Stomach smooth muscle (tissue), 2 donors: Measurements from ENCODE around the gene ERCC6.

Experiments used
- H3K27ac ChIP-seq: one replicate; pipeline ENCODE4 v1.7.0; 2013; ENCODE audit warnings: mild to moderate bottlenecking, low read length, inconsistent platforms
- H3K27me3 ChIP-seq, 2 donors: one replicate each; pipeline ENCODE4 v1.7.0; 2013; ENCODE audit warnings: low read length in 2 of 2; ENCODE audit not compliant: insufficient read depth in 2 of 2, control insufficient read depth in 1 of 2
- H3K36me3 ChIP-seq, 2 donors: one replicate each; pipeline ENCODE4 v1.7.0; 2013; ENCODE audit warnings: low read length in 2 of 2; ENCODE audit not compliant: control insufficient read depth in 2 of 2, insufficient read depth in 2 of 2
- H3K4me1 ChIP-seq: one replicate; pipeline ENCODE4 v1.7.0; 2013; ENCODE audit warnings: low read length; ENCODE audit not compliant: control insufficient read depth, insufficient read depth
- H3K4me3 ChIP-seq, 2 donors: one replicate each; pipeline ENCODE4 v1.7.0; 2013; ENCODE audit warnings: low read length in 2 of 2
- H3K9ac ChIP-seq, 2 donors: one replicate each; pipeline ENCODE4 v1.7.0; 2013; ENCODE audit warnings: low read length in 2 of 2, mild to moderate bottlenecking in 1 of 2
- H3K9me3 ChIP-seq, 2 donors: one replicate each; pipeline ENCODE4 v1.7.0; 2013; ENCODE audit warnings: low read length in 2 of 2; ENCODE audit not compliant: control insufficient read depth in 2 of 2
- donor health status: healthy.
- donor health status: Pancreatic carcinoma.

Gene ERCC6

GRCh38 chr10:49512121-49512809, 26.7 kb downstream of the ERCC6 start:
- Histone ChIP-seq H3K4me3 (no peak overlapping the region), H3K36me3 (peaks cover 3 to 11% of the 10 kb centered on the region in 2 donors), H3K4me1 (peaks cover 4% of the 10 kb centered on the region), H3K9ac (no peak overlapping the region), H3K9me3 (no peaks in the 10 kb centered on the region), H3K27ac (no peak overlapping the region), H3K27me3 (no peaks in the 10 kb centered on the region)

- H3K4me1 ChIP-seq, result peaks cover 4% of the 10 kb centered on the region
- no peak overlapping the region for H3K4me3 ChIP-seq
- no peaks in the 10 kb centered on the region for H3K9me3 ChIP-seq
- no peaks in the 10 kb centered on the region for H3K27me3 ChIP-seq
- H3K36me3 ChIP-seq, result no peaks in the 10 kb centered on the region
- no peak overlapping the region for H3K9ac ChIP-seq
- no peak overlapping the region for H3K27ac ChIP-seq
These were observed 29.1 kb downstream of the ERCC6 start for GRCh38 chr10:49509771-49510303.

DNA sequence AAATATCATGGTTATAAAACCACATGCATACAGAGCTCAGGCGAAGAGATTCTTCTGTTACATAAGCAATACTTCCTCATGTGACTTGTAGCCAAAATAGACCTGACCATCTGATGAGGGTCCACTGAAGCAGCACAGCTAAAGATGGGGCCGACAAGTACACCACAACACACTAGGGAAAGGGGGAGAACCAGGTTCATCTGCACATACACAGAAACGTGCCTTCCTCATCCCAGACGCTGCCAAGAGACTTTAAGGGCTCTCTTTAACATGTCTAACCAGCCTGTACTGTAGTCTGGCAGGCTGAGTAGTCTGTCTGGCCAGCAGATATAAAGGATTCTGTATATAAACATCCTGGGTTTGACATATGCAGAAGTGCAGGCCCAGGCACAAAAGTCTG, 30.3 kb downstream of the ERCC6 start:
- Histone ChIP-seq H3K9ac (no peak overlapping the region), H3K36me3 (no peaks in the 10 kb centered on the region), H3K4me1 (peaks cover 4% of the 10 kb centered on the region), H3K27ac (no peak overlapping the region), H3K9me3 (no peaks in the 10 kb centered on the region), H3K27me3 (no peaks in the 10 kb centered on the region), H3K4me3 (no peak overlapping the region)

- no peak overlapping the region for H3K4me3 ChIP-seq
- H3K4me1 ChIP-seq, result peaks cover 4% of the 10 kb centered on the region
- no peaks in the 10 kb centered on the region for H3K27me3 ChIP-seq
- no peaks in the 10 kb centered on the region for H3K9me3 ChIP-seq
- no peaks in the 10 kb centered on the region for H3K36me3 ChIP-seq
- no peak overlapping the region for H3K9ac ChIP-seq
- H3K27ac ChIP-seq, result no peak overlapping the region
These were observed 30.7 kb downstream of the ERCC6 start for GRCh38 chr10:49508249-49508648.

DNA sequence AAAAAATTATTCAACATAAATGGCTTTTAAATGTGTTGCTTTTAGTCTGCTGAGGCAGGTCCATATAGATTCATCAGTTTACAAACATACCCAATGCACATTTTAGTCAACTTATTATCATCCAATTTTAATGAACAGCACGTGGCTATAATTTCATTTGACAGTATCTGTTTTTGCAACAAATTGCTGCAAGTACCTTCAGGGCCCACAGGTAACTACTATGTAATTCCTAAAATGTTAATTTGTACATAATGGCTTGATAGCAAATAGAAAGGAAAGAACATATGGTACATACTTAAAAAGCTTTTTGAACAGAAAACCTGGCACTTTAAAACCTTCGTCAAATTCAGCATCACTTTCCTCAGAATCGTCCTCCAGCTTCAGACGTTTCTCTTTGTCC, 33.3 kb downstream of the ERCC6 start:
- Histone ChIP-seq H3K4me3 (no peak overlapping the region), H3K9ac (no peak overlapping the region), H3K9me3 (no peaks in the 10 kb centered on the region), H3K4me1 (peaks cover 4% of the 10 kb centered on the region), H3K27ac (no peak overlapping the region), H3K36me3 (no peaks in the 10 kb centered on the region), H3K27me3 (no peaks in the 10 kb centered on the region)

- peaks cover 0 to 5% of the 10 kb centered on the region in 2 donors for H3K36me3 ChIP-seq
- peaks cover 4% of the 10 kb centered on the region for H3K4me1 ChIP-seq
- H3K4me3 ChIP-seq, result no peak overlapping the region
- H3K27ac ChIP-seq, result no peak overlapping the region
- H3K9me3 ChIP-seq, result no peaks in the 10 kb centered on the region
- H3K27me3 ChIP-seq, result no peaks in the 10 kb centered on the region
- H3K9ac ChIP-seq, result no peak overlapping the region
These were observed 33.8 kb downstream of the ERCC6 start for GRCh38 chr10:49505076-49505475.

DNA sequence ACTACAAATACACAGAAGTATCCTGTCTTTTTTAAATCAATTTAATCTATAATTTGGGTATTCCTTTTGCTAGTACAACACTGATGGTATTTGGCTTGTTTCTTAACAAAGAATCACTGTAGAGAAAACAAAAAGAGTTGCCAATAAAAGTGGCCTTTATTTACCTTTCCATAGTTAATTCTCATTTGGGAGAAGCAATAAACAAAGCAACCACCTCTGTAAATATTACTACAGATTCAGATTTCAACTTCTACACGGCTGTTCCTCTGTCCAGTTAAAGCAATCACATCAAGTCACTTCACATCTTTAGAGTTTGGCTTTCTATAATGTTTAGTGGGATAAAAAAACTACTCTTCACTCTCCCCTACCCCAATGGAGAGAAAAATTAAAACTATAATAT, 34.4 kb downstream of the ERCC6 start:
- Histone ChIP-seq H3K27ac (no peak overlapping the region), H3K9me3 (no peaks in the 10 kb centered on the region), H3K9ac (no peak overlapping the region), H3K4me3 (no peak overlapping the region), H3K27me3 (no peaks in the 10 kb centered on the region), H3K36me3 (peaks cover 0 to 5% of the 10 kb centered on the region in 2 donors), H3K4me1 (peaks cover 4% of the 10 kb centered on the region)

GRCh38 chr10:49502358-49502757, 36.6 kb downstream of the ERCC6 start:
- Histone ChIP-seq H3K36me3 (peaks cover 0 to 5% of the 10 kb centered on the region in 2 donors), H3K27me3 (no peaks in the 10 kb centered on the region), H3K9me3 (no peaks in the 10 kb centered on the region), H3K27ac (no peak overlapping the region), H3K4me1 (no peaks in the 10 kb centered on the region), H3K4me3 (no peak overlapping the region), H3K9ac (no peak overlapping the region)

GRCh38 chr10:49500412-49500811, 38.5 kb downstream of the ERCC6 start:
- no peaks in the 10 kb centered on the region for H3K27me3 ChIP-seq
- H3K27ac ChIP-seq, result no peak overlapping the region
- H3K4me3 ChIP-seq, result no peak overlapping the region
- no peaks in the 10 kb centered on the region for H3K9me3 ChIP-seq
- no peak overlapping the region for H3K9ac ChIP-seq
- no peaks in the 10 kb centered on the region for H3K4me1 ChIP-seq
- H3K36me3 ChIP-seq, result peaks cover 0 to 5% of the 10 kb centered on the region in 2 donors

GRCh38 chr10:49499305-49499851, 39.5 kb downstream of the ERCC6 start:
- H3K4me1 ChIP-seq, result no peaks in the 10 kb centered on the region
- no peak overlapping the region for H3K27ac ChIP-seq
- no peaks in the 10 kb centered on the region for H3K27me3 ChIP-seq
- H3K9me3 ChIP-seq, result no peaks in the 10 kb centered on the region
- H3K36me3 ChIP-seq, result peaks cover 0 to 5% of the 10 kb centered on the region in 2 donors
- no peak overlapping the region for H3K4me3 ChIP-seq
- no peak overlapping the region for H3K9ac ChIP-seq

DNA sequence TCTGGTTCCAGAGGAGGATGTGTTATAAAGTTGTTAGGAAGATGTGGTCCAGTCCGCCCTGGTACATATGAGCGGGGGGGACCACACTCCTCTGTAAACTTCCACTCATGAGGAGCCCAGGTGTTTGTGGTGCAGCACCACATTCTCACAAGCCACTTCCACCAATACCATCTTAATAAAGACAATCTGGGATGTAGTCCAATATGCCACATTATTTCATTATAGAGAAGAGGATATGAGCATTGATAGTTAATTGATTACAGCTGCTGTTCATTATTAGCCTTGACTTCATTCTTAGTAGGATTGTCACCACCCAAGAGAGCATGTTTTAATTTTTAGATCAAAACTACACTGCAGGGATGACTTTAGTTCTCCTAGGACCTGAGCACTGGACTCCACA, 40.5 kb downstream of the ERCC6 start:
- Histone ChIP-seq H3K27me3 (no peaks in the 10 kb centered on the region), H3K4me3 (no peak overlapping the region), H3K36me3 (peaks cover 0 to 5% of the 10 kb centered on the region in 2 donors), H3K4me1 (no peaks in the 10 kb centered on the region), H3K9me3 (no peaks in the 10 kb centered on the region), H3K9ac (no peak overlapping the region), H3K27ac (no peak overlapping the region)
